Mammary epithelial cell (primary cell): Measurements from ENCODE around the gene NELFE.

Experiments used
- EZH2 ChIP-seq: IDR thresholded peaks from 2 replicates; pipeline ENCODE4 v1.6.1; 2012; ENCODE audit warnings: low read length, inconsistent platforms, borderline replicate concordance
- TF ChIP-seq, protein P1 (sequence below), 2 donors: IDR thresholded peaks in 1 of 2; conservative IDR thresholded peaks in 1 of 2; 2 replicates each; pipeline ENCODE4 v1.5.1; 2011 to 2012; ENCODE audit warnings: inconsistent platforms in 2 of 2, low read length in 2 of 2, mild to moderate bottlenecking in 2 of 2, control low read depth in 1 of 2, low read depth in 1 of 2; ENCODE audit not compliant: insufficient read depth in 1 of 2; ENCODE audit errors: extremely low read depth in 1 of 2

GRCh38 chr6:31968326-31968725, 9.6 kb upstream of the NELFE start:
- TF ChIP-seq, protein P1, sequence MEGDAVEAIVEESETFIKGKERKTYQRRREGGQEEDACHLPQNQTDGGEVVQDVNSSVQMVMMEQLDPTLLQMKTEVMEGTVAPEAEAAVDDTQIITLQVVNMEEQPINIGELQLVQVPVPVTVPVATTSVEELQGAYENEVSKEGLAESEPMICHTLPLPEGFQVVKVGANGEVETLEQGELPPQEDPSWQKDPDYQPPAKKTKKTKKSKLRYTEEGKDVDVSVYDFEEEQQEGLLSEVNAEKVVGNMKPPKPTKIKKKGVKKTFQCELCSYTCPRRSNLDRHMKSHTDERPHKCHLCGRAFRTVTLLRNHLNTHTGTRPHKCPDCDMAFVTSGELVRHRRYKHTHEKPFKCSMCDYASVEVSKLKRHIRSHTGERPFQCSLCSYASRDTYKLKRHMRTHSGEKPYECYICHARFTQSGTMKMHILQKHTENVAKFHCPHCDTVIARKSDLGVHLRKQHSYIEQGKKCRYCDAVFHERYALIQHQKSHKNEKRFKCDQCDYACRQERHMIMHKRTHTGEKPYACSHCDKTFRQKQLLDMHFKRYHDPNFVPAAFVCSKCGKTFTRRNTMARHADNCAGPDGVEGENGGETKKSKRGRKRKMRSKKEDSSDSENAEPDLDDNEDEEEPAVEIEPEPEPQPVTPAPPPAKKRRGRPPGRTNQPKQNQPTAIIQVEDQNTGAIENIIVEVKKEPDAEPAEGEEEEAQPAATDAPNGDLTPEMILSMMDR (conservative IDR thresholded peaks at IDR 0.05 in 1 of 2, IDR thresholded peaks at IDR 0.05 in 1 of 2; ENCODE audit: extremely low read depth in 1 of 2, insufficient read depth in 1 of 2, low read depth in 1 of 2, low read length in 2 of 2) = no peak
- no peak for TF ChIP-seq EZH2
